ENCODE results near the gene PROC. TPM values are rescaled to one million over a fixed set of nuclear protein-coding genes. Genes with fewer than 3 reads are reported as not detected.
A peak's percentile ranks its signal among the peaks of the same experiment; 100 is the strongest.

Gene PROC
- total RNA-seq, 1 experiment from 2014 or later: 0.58 TPM

DNA sequence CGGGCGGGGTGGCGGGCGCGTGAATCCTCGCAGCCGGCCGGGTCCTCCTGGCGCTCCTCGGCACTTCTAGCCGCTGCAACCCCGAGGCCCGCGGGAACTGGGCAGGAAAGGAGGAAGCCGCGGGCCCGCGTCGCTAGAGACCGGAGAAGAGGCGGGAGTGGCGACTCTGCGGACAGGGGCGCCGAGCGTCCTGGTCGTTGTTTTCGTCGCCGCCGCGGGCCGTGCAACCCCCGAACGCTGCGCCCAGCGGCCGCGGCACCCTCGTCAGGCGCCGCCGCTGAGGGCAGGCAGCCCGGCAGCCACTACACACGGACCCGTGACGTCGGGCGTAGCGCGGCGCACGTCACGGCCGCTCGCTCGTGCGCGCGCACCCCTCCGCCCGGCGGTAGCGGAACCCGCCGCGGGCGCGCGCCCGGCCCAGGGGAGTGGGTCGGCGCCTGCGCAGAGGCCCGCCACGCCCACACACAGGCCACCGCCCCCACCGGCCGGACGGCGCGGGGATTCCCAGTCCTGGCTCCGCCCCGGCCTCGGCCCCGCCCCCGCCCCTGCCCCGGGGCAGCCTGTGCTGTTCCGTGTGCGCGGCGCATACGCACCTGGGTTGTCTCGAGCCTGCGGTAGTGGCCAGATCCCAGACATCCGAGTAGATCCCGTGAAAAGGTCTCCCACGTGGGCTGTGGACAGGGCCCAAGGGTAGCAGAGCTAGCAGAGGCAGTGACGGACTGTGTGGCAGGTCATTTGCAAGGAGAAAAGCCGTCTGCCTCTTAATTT lies 30.4 kb upstream of the PROC start, which contains the start of gene MAP3K2:
TSS of gene MAP3K2 (minus strand) at position 321 of the 768 bp plus-strand sequence. CDS start 44,846 bp downstream, outside the sequence.
- POLR2A ChIA-PET (ENCODE audit: unreplicated experiment): no interaction called here
- peak within 1 kb of the TSS; percentile 83 for H2AFZ ChIP-seq (ENCODE audit: low read length)

DNA sequence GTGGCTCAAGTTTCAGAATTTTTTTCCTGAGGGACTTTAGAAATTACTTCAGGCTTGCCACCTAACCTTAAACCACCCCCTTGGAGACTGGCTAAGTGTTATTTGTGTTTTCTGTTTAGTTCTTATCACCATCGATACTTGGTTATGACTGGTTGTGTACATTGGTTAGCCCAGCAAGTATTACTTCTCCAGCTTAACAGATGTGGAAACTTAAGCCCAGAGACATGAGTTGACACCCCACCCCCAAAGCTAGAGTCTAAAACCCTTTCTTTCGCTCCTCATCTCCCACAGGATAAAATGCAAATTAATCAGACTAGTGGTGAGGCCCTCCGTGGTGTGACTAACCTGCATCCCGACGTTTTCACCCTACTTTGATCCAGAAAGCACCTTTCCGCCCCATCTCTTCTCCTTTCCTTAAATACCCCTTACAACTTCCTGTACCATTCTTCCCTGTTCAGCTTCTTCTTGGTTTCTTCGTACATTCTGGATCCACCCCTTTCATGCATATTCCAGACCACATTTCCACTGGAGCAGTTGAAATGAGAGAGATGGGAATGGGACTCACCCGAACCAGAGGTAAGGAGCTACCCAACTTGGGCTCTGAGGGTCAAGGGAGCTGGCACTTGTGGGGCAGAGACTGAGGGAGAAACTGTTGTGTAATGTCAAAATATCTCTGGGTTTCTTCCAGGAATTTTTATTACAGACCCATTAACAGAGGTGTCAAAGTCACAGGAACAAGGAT lies 29.6 kb upstream of the PROC start:
- H3K9ac ChIP-seq (ENCODE audit: low read length): peak overlapping the region; percentile 84
- H2AFZ ChIP-seq (ENCODE audit: low read length): peak overlapping the region; percentile 80
- ATAC-seq: peak; percentile 1; the same call in 1 of the 2 replicates
- intact Hi-C loops (cut with micrococcal nuclease): loop anchor here (1.0 to 10.0 kb wide), 2 partner anchors 10 to 164 kb away; partner anchors contain the start of gene CYP27C1
- H3F3A ChIP-seq (ENCODE audit: low read length, unreplicated experiment): no peaks in the 10 kb centered on the region
- H3K27ac ChIP-seq (ENCODE audit: low read length): peak overlapping the region; percentile 76
- no peaks in the 10 kb centered on the region for H3K9me2 ChIP-seq (replicated peaks; ENCODE audit: low read length)
- no peaks in the 10 kb centered on the region for H3K36me3 ChIP-seq (ENCODE audit: low read depth, low read length)
- peak overlapping the region; percentile 69 for H3K4me3 ChIP-seq (ENCODE audit: low read length)
- H3K9me3 ChIP-seq (ENCODE audit: low read length): no peaks in the 10 kb centered on the region
- peaks cover 23% of the 10 kb centered on the region for H4K20me1 ChIP-seq (ENCODE audit: low read length)
- peak overlapping the region; percentile 94 for H3K4me2 ChIP-seq (ENCODE audit: low read length)
- ChIA-PET POLR2A (ENCODE audit: unreplicated experiment) (interaction anchor here (0.7 kb wide), 1 partner anchor 48 kb away, joined by 3 read pairs; no protein-coding TSS in a partner anchor), CTCF (no interaction called here)
- TSS peak; percentile 84 for BruUV-seq (replicated peaks)
- peaks cover 34% of the 10 kb centered on the region for H3K79me2 ChIP-seq (ENCODE audit: low read length)
- TF ChIP-seq, protein P1, sequence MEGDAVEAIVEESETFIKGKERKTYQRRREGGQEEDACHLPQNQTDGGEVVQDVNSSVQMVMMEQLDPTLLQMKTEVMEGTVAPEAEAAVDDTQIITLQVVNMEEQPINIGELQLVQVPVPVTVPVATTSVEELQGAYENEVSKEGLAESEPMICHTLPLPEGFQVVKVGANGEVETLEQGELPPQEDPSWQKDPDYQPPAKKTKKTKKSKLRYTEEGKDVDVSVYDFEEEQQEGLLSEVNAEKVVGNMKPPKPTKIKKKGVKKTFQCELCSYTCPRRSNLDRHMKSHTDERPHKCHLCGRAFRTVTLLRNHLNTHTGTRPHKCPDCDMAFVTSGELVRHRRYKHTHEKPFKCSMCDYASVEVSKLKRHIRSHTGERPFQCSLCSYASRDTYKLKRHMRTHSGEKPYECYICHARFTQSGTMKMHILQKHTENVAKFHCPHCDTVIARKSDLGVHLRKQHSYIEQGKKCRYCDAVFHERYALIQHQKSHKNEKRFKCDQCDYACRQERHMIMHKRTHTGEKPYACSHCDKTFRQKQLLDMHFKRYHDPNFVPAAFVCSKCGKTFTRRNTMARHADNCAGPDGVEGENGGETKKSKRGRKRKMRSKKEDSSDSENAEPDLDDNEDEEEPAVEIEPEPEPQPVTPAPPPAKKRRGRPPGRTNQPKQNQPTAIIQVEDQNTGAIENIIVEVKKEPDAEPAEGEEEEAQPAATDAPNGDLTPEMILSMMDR (conservative IDR thresholded peaks at IDR 0.05; ENCODE audit: low read depth, low read length): no peak
- peak; percentile 43 for DNase-seq
- H3K4me1 ChIP-seq (ENCODE audit: insufficient read depth, low read length): peaks cover 28% of the 10 kb centered on the region
- no peaks in the 10 kb centered on the region for H3K27me3 ChIP-seq (ENCODE audit: low read length)

More for the DNA sequence above, 30.4 kb upstream of the PROC start, which contains the start of gene MAP3K2:
- ATAC-seq (peak; percentile 79), DNase-seq (peak; percentile 96)
- no TSS peak for BruUV-seq (replicated peaks)
- no peaks in the 10 kb centered on the region for H3K9me2 ChIP-seq (replicated peaks; ENCODE audit: low read length)
- peaks cover 23% of the 10 kb centered on the region for H4K20me1 ChIP-seq (ENCODE audit: low read length)
- peak within 1 kb of the TSS; percentile 84 for H3K4me3 ChIP-seq (ENCODE audit: low read length)
- peak within 1 kb of the TSS; percentile 95 for H3K4me2 ChIP-seq (ENCODE audit: low read length)
- no peaks in the 10 kb centered on the region for H3K9me3 ChIP-seq (ENCODE audit: low read length)
- H3F3A ChIP-seq (ENCODE audit: low read length, unreplicated experiment): no peaks in the 10 kb centered on the region
- H3K9ac ChIP-seq (ENCODE audit: low read length): peak within 1 kb of the TSS; percentile 99
- no peaks in the 10 kb centered on the region for H3K27me3 ChIP-seq (ENCODE audit: low read length)
- no peaks in the 10 kb centered on the region for H3K36me3 ChIP-seq (ENCODE audit: low read depth, low read length)
- peaks cover 42% of the 10 kb centered on the region for H3K79me2 ChIP-seq (ENCODE audit: low read length)
- TF ChIP-seq, protein P1 (conservative IDR thresholded peaks at IDR 0.05; ENCODE audit: low read depth, low read length): no peak
- no peak for TF ChIP-seq EZH2 (IDR thresholded peaks at IDR 0.05; ENCODE audit: low read length, unreplicated experiment)
- TF ChIP-seq EZH2phosphoT487 (IDR thresholded peaks at IDR 0.05; ENCODE audit: borderline replicate concordance, low read length): no peak
- CTCF ChIA-PET: no interaction called here
- peaks cover 28% of the 10 kb centered on the region for H3K4me1 ChIP-seq (ENCODE audit: insufficient read depth, low read length)
- peak within 1 kb of the TSS; percentile 90 for H3K27ac ChIP-seq (ENCODE audit: low read length)
- intact Hi-C loops (cut with micrococcal nuclease): loop anchor here (1.0 to 10.0 kb wide), 3 partner anchors 10 to 163 kb away; partner anchors contain the start of gene CYP27C1

Data from PC-3 (cell line).